Lower leg skin (tissue), 3 donors: Measurements from ENCODE around the gene ZNF296.

Experiments used
- POLR2A ChIP-seq, 2 donors: fragments of 450-650 bp; IDR thresholded peaks; one replicate each; pipeline ENCODE4 v1.6.1; 2016 to 2017; ENCODE audit warnings: antibody characterized with exemption in 2 of 2, mild to moderate bottlenecking in 1 of 2, moderate library complexity in 1 of 2
- TF ChIP-seq, protein P1 (sequence below), 3 donors: fragments of 450-650 bp; IDR thresholded peaks; one replicate each; pipeline ENCODE4 v1.5.1; 2016; ENCODE audit warnings: antibody characterized with exemption in 3 of 3, mild to moderate bottlenecking in 3 of 3, moderate library complexity in 2 of 3

DNA sequence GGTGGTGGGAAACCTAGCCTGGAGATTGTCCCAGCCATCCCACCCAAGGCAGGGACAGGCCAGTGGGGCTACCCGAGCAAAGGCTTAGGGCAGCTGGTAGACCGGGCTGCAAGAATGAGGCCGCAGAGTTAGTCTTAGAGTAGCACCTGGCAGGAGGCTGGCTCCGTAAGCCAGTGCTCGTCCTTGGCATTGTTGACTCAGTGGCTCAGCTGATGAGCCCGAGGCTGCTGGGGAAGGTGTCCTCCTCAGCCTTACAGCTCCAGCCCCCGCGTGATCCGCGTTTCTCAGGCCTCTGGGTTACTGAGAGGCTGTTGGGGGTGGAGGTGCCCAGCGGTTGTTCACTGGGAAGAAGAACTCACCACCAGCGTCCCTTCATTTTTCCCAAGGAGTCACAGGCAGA, 41.4 kb upstream of the ZNF296 start:
- TF ChIP-seq, protein P1, sequence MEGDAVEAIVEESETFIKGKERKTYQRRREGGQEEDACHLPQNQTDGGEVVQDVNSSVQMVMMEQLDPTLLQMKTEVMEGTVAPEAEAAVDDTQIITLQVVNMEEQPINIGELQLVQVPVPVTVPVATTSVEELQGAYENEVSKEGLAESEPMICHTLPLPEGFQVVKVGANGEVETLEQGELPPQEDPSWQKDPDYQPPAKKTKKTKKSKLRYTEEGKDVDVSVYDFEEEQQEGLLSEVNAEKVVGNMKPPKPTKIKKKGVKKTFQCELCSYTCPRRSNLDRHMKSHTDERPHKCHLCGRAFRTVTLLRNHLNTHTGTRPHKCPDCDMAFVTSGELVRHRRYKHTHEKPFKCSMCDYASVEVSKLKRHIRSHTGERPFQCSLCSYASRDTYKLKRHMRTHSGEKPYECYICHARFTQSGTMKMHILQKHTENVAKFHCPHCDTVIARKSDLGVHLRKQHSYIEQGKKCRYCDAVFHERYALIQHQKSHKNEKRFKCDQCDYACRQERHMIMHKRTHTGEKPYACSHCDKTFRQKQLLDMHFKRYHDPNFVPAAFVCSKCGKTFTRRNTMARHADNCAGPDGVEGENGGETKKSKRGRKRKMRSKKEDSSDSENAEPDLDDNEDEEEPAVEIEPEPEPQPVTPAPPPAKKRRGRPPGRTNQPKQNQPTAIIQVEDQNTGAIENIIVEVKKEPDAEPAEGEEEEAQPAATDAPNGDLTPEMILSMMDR (IDR thresholded peaks at IDR 0.05), result no peak
- no peak for TF ChIP-seq POLR2A (IDR thresholded peaks at IDR 0.05)
